ENCODE results near the gene OPRL1. TPM values are rescaled to one million over a fixed set of nuclear protein-coding genes. Genes with fewer than 3 reads are reported as not detected.

OPRL1 gene
- polyA plus RNA-seq, 1 experiment = 0.86 TPM

- Histone ChIP-seq H3K27ac (ENCODE audit: low read depth, low read length) (no peak overlapping the region), H3K27me3 (ENCODE audit: control insufficient read depth, insufficient read depth, low read length) (peaks cover 12% of the 10 kb centered on the region), H3K9me3 (ENCODE audit: control insufficient read depth, insufficient read depth, low read length) (peaks cover 5% of the 10 kb centered on the region; the same call in 1 of the 2 replicates), H3K4me3 (ENCODE audit: low read depth, low read length) (no peak overlapping the region)
- POLR2A ChIA-PET = no interaction called here
- no peak for DNase-seq (ENCODE audit: low read depth, low spot score)
- CTCF ChIA-PET = no interaction called here
- no peak for TF ChIP-seq CTCF (IDR thresholded peaks at IDR 0.05; ENCODE audit: low read depth, low read length)
Measured at GRCh38 chr20:64095455-64095854, 15.6 kb downstream of the OPRL1 start.

- no peak overlapping the region for H3K4me3 ChIP-seq (ENCODE audit: low read depth, low read length)
- peaks cover 5% of the 10 kb centered on the region; the same call in 1 of the 2 replicates for H3K9me3 ChIP-seq (ENCODE audit: control insufficient read depth, insufficient read depth, low read length)
- no peak for TF ChIP-seq CTCF (IDR thresholded peaks at IDR 0.05; ENCODE audit: low read depth, low read length)
- H3K27me3 ChIP-seq (ENCODE audit: control insufficient read depth, insufficient read depth, low read length) = peaks cover 17% of the 10 kb centered on the region
- DNase-seq (ENCODE audit: low read depth, low spot score) = no peak
- CTCF ChIA-PET = no interaction called here
- POLR2A ChIA-PET = no interaction called here
- H3K27ac ChIP-seq (ENCODE audit: low read depth, low read length) = no peak overlapping the region
Measured at GRCh38 chr20:64095927-64096326, 16.0 kb downstream of the OPRL1 start.

DNA sequence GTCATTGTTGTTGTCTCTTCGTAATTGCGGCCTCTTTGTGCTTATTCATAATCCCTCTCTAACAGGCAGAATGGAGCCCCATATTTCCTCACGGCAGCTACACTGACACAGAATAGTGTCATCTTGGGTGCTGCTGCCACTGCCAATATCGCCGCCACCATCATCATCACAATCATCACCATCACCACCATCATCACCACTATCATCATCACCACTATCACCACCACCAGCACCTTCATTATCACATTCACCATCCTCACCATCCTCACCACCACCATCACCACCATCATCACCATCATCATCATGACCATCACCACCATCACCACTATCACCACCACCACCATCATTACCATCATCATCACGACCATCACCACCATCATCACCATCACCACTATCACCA, 16.7 kb downstream of the OPRL1 start:
- Histone ChIP-seq H3K4me3 (ENCODE audit: low read depth, low read length) (no peak overlapping the region), H3K27ac (ENCODE audit: low read depth, low read length) (no peak overlapping the region), H3K27me3 (ENCODE audit: control insufficient read depth, insufficient read depth, low read length) (peaks cover 23% of the 10 kb centered on the region), H3K9me3 (ENCODE audit: control insufficient read depth, insufficient read depth, low read length) (peaks cover 5% of the 10 kb centered on the region; the same call in 1 of the 2 replicates)
- CTCF ChIA-PET = no interaction called here
- TF ChIP-seq CTCF (IDR thresholded peaks at IDR 0.05; ENCODE audit: low read depth, low read length) = no peak
- POLR2A ChIA-PET = no interaction called here
- DNase-seq (ENCODE audit: low read depth, low spot score) = no peak

DNA sequence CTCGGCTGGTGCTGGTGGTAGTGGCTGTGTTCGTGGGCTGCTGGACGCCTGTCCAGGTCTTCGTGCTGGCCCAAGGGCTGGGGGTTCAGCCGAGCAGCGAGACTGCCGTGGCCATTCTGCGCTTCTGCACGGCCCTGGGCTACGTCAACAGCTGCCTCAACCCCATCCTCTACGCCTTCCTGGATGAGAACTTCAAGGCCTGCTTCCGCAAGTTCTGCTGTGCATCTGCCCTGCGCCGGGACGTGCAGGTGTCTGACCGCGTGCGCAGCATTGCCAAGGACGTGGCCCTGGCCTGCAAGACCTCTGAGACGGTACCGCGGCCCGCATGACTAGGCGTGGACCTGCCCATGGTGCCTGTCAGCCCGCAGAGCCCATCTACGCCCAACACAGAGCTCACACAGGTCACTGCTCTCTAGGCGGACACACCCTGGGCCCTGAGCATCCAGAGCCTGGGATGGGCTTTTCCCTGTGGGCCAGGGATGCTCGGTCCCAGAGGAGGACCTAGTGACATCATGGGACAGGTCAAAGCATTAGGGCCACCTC, 18.7 kb downstream of the OPRL1 start:
- no peak for TF ChIP-seq CTCF (IDR thresholded peaks at IDR 0.05; ENCODE audit: low read depth, low read length)
- H3K27ac ChIP-seq (ENCODE audit: low read depth, low read length) = no peak overlapping the region
- DNase-seq (ENCODE audit: low read depth, low spot score) = no peak
- H3K4me3 ChIP-seq (ENCODE audit: low read depth, low read length) = no peak overlapping the region
- CTCF ChIA-PET = no interaction called here
- H3K27me3 ChIP-seq (ENCODE audit: control insufficient read depth, insufficient read depth, low read length) = peaks cover 31% of the 10 kb centered on the region
- peaks cover 5% of the 10 kb centered on the region; the same call in 1 of the 2 replicates for H3K9me3 ChIP-seq (ENCODE audit: control insufficient read depth, insufficient read depth, low read length)
- POLR2A ChIA-PET = no interaction called here

DNA sequence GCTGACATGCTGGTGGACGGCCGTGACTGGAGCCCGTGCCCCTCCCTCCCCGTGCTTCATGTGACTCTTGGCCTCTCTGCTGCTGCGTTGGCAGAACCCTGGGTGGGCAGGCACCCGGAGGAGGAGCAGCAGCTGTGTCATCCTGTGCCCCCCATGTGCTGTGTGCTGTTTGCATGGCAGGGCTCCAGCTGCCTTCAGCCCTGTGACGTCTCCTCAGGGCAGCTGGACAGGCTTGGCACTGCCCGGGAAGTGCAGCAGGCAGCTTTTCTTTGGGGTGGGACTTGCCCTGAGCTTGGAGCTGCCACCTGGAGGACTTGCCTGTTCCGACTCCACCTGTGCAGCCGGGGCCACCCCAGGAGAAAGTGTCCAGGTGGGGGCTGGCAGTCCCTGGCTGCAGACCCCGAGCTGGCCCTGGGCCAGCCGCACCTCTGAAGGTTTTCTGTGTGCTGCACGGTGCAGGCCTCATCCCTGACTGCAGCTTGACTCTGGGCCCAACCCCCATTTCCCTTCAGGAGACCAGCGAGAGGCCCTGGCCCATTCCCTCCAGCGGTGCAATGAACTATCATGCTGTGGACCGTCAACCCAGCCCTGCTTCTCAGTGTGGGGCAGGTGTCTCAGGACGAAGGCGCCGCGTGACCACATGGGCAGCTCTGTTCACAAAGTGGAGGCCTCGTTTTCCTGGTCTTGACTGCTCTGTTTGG, 19.4 kb downstream of the OPRL1 start:
- CTCF ChIA-PET = interaction anchor here (1.3 kb wide), 1 partner anchor 23 kb away, joined by 5 read pairs; no protein-coding TSS in a partner anchor

More for the DNA sequence above, 19.4 kb downstream of the OPRL1 start:
- H3K4me3 ChIP-seq (ENCODE audit: low read depth, low read length) = no peak overlapping the region
- H3K9me3 ChIP-seq (ENCODE audit: control insufficient read depth, insufficient read depth, low read length) = peaks cover 5% of the 10 kb centered on the region; the same call in 1 of the 2 replicates
- no peak for DNase-seq (ENCODE audit: low read depth, low spot score)
- H3K27ac ChIP-seq (ENCODE audit: low read depth, low read length) = no peak overlapping the region
- POLR2A ChIA-PET = no interaction called here
- H3K27me3 ChIP-seq (ENCODE audit: control insufficient read depth, insufficient read depth, low read length) = peaks cover 37% of the 10 kb centered on the region
- no peak for TF ChIP-seq CTCF (IDR thresholded peaks at IDR 0.05; ENCODE audit: low read depth, low read length)
